Thyroid gland (tissue), 4 donors: Measurements from ENCODE around the gene KATNAL2.

Experiments used
- POLR2A ChIP-seq, 2 donors: fragments of 450-650 bp; IDR thresholded peaks; one replicate each; pipeline ENCODE4 v1.6.1; 2017; ENCODE audit warnings: antibody characterized with exemption in 2 of 2, mild to moderate bottlenecking in 2 of 2, moderate library complexity in 1 of 2
- TF ChIP-seq, protein P1 (sequence below), 6 experiments: fragments of 200-600 bp in 3 of 6; fragments of 450-650 bp in 3 of 6; sonication (generic) in 3 of 6; IDR thresholded peaks; one replicate each; pipeline ENCODE4 v1.5.1; 2016 to 2019; ENCODE audit warnings: antibody characterized with exemption in 6 of 6, mild to moderate bottlenecking in 2 of 6, inconsistent platforms in 1 of 6, moderate library complexity in 1 of 6

GRCh38 chr18:47121146-47121545 lies 203.7 kb downstream of the KATNAL2 start:
- no peak for TF ChIP-seq POLR2A (IDR thresholded peaks at IDR 0.05)
- TF ChIP-seq, protein P1, sequence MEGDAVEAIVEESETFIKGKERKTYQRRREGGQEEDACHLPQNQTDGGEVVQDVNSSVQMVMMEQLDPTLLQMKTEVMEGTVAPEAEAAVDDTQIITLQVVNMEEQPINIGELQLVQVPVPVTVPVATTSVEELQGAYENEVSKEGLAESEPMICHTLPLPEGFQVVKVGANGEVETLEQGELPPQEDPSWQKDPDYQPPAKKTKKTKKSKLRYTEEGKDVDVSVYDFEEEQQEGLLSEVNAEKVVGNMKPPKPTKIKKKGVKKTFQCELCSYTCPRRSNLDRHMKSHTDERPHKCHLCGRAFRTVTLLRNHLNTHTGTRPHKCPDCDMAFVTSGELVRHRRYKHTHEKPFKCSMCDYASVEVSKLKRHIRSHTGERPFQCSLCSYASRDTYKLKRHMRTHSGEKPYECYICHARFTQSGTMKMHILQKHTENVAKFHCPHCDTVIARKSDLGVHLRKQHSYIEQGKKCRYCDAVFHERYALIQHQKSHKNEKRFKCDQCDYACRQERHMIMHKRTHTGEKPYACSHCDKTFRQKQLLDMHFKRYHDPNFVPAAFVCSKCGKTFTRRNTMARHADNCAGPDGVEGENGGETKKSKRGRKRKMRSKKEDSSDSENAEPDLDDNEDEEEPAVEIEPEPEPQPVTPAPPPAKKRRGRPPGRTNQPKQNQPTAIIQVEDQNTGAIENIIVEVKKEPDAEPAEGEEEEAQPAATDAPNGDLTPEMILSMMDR (IDR thresholded peaks at IDR 0.05) = no peak
